GM21526 (cell line): ENCODE results near the gene L1CAM.

Experiments
- ATAC-seq: cut with Tn5 transposase; IDR thresholded peaks from one replicate; pipeline ENCODE4 v1.9.1; 2021; ENCODE audit warnings: moderate library complexity; ENCODE audit not compliant: unreplicated experiment, low FRiP score

The L1CAM gene

GRCh38 chrX:153814591-153815315 lies 71.2 kb downstream of the L1CAM start:
- no peak for ATAC-seq

GRCh38 chrX:153813161-153813560 lies 72.8 kb downstream of the L1CAM start:
- ATAC-seq = no peak

- no peak for ATAC-seq
These were observed 73.8 kb downstream of the L1CAM start for GRCh38 chrX:153812220-153812619.
